ENCODE results near the gene PSMD2. TPM values are rescaled to one million over a fixed set of nuclear protein-coding genes. Genes with fewer than 3 reads are reported as not detected.
A peak's percentile ranks its signal among the peaks of the same experiment; 100 is the strongest.

The PSMD2 gene
- total and polyA plus RNA-seq, 11 donors: 82.3 to 443 (median 232) TPM

GRCh38 chr3:184282941-184283340, 16.1 kb upstream of the PSMD2 start:
- Histone ChIP-seq H3K27ac (no peak overlapping the region), H3K4me3 (no peak overlapping the region), H3K27me3 (peaks cover 0 to 8% (median 0%) of the 10 kb centered on the region in 9 donors), H3K9me3 (no peaks in the 10 kb centered on the region), H3K4me1 (peaks cover 0 to 8% (median 0%) of the 10 kb centered on the region in 12 donors), H3K36me3 (no peaks in the 10 kb centered on the region)
- TF ChIP-seq CTCF (IDR thresholded peaks at IDR 0.05) (no peak), POLR2A (IDR thresholded peaks at IDR 0.05) (no peak)
- intact Hi-C loops (cut with DNase I): loop anchor here in 3 of 10 donors (10.0 kb wide), 1 partner anchor 388 kb away; no protein-coding TSS in a partner anchor
- DNase-seq: no peak
- 89 to 93% (median 90%) methylated on average over 4 of the region's 4 CpGs for WGBS, 4 donors
- ATAC-seq: no peak

- DNase-seq (no peak), ATAC-seq (no peak)
- Histone ChIP-seq H3K27me3 (peaks cover 0 to 10% (median 0%) of the 10 kb centered on the region in 9 donors), H3K27ac (no peak overlapping the region), H3K4me1 (peaks cover 0 to 8% (median 0%) of the 10 kb centered on the region in 12 donors), H3K36me3 (no peaks in the 10 kb centered on the region), H3K4me3 (no peak overlapping the region), H3K9me3 (no peaks in the 10 kb centered on the region)
- intact Hi-C loops (cut with DNase I): loop anchor here in 3 of 10 donors (10.0 kb wide), 1 partner anchor 389 kb away; no protein-coding TSS in a partner anchor
- TF ChIP-seq CTCF (IDR thresholded peaks at IDR 0.05) (no peak), POLR2A (IDR thresholded peaks at IDR 0.05) (no peak)
- WGBS, 4 donors: 87 to 94% (median 91%) methylated on average over 8 of the region's 8 CpGs
Observed at GRCh38 chr3:184283681-184284080, 15.4 kb upstream of the PSMD2 start.

DNA sequence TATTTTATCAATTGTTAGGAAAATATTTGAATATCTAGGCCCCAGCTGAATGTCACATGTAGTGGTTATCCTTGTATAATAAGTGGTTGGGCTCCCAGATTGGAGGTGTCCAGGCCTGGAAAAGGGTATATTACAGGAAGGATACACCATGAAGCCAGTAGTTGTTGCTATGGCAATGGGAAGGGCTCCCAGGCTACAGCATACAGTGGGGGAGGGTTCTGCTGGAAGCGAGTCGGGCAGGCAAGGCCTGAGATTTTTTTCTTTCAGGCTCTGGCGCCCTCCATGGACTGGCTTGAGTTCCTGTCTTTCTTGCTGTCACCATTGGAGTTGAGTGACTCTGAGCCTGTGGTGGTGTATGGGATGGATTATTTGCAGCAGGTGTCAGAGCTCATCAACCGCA, 14.3 kb upstream of the PSMD2 start:
- peak in 2 of 5 donors; percentile 48 to 54 for DNase-seq
- peak; percentile 59 to 89 (median 82) for ATAC-seq
- TF ChIP-seq POLR2A (IDR thresholded peaks at IDR 0.05) (no peak), CTCF (IDR thresholded peaks at IDR 0.05) (peak in 8 of 12 donors; percentile 18 to 51 (median 29))
- H3K36me3 ChIP-seq: no peaks in the 10 kb centered on the region
- peaks cover 0 to 10% (median 3%) of the 10 kb centered on the region in 9 donors for H3K27me3 ChIP-seq
- no peak overlapping the region for H3K4me3 ChIP-seq
- H3K4me1 ChIP-seq: peaks cover 0 to 8% (median 0%) of the 10 kb centered on the region in 12 donors
- no peaks in the 10 kb centered on the region for H3K9me3 ChIP-seq
- intact Hi-C loops (cut with DNase I): loop anchor here in 3 of 10 donors (10.0 kb wide), 1 partner anchor 390 kb away; no protein-coding TSS in a partner anchor
- no peak overlapping the region for H3K27ac ChIP-seq
- WGBS, 4 donors: 13 to 46% (median 21%) methylated on average over 3 to 4 of the region's 4 CpGs

DNA sequence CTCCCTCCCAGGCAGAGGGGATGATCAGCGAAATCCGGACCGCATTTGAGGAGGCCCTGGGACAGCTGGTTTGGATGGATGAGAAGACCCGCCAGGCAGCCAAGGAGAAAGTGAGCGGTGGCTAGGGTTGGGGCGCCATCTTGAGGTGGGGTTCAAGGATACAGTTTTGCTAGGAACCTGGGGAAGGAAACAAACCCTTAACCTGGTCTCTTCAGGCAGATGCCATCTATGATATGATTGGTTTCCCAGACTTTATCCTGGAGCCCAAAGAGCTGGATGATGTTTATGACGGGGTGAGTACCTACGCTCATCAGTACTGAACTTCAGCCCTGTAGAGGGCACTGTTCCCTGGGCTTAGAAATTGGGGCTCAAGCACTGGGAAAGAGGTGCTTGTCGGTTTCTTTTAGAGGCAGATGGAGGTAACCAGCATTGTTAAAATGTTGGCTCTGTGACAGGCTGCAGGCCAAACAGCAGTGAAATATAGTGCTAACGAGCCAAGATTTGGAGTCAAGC, 9.6 kb upstream of the PSMD2 start:
- intact Hi-C loops (cut with DNase I): loop anchor here in 6 of 10 donors (1.0 to 10.0 kb wide), 3 partner anchors 394 to 395 kb away; no protein-coding TSS in a partner anchor
- peaks cover 0 to 10% (median 3%) of the 10 kb centered on the region in 9 donors for H3K27me3 ChIP-seq
- peak in 2 of 5 donors; percentile 40 to 44 for DNase-seq
- no peaks in the 10 kb centered on the region for H3K9me3 ChIP-seq
- peak; percentile 14 to 54 (median 47) for ATAC-seq
- no peak overlapping the region for H3K4me3 ChIP-seq
- TF ChIP-seq POLR2A (IDR thresholded peaks at IDR 0.05) (no peak), CTCF (IDR thresholded peaks at IDR 0.05) (peak in 11 of 12 donors; percentile 36 to 66 (median 53))
- 8 to 16% (median 10%) methylated on average over 10 of the region's 10 CpGs for WGBS, 4 donors
- H3K4me1 ChIP-seq: peaks cover 0 to 7% (median 0%) of the 10 kb centered on the region in 12 donors
- no peaks in the 10 kb centered on the region for H3K36me3 ChIP-seq
- no peak overlapping the region for H3K27ac ChIP-seq

Measured in heart left ventricle (tissue), 16 donors.